H9 (cell line): ENCODE results near the gene KCNAB1. TPM values are rescaled to one million over a fixed set of nuclear protein-coding genes. Genes with fewer than 3 reads are reported as not detected.

ENCODE experiments used
- DNase-seq: peaks from one replicate; pipeline ENCODE4 v3.0.0-alpha.2; 2017
- H2AFZ ChIP-seq: one replicate; pipeline ENCODE4 v1.6.1; 2013; ENCODE audit warnings: mild to moderate bottlenecking, low read length, control low read depth, moderate library complexity
- H2AK5ac ChIP-seq: 2 replicates; pipeline ENCODE4 v1.6.1; 2013; ENCODE audit warnings: low read length, control low read depth, mixed read lengths; ENCODE audit not compliant: insufficient read length
- H2BK120ac ChIP-seq: one replicate; pipeline ENCODE4 v1.6.1; 2013; ENCODE audit warnings: low read depth, mild to moderate bottlenecking, low read length, control low read depth, inconsistent platforms; ENCODE audit not compliant: poor library complexity, severe bottlenecking
- H2BK12ac ChIP-seq: 2 replicates; pipeline ENCODE4 v1.6.1; 2013; ENCODE audit warnings: low read length, control low read depth, mixed read lengths, low read depth; ENCODE audit not compliant: insufficient read length
- H2BK15ac ChIP-seq: 2 replicates; pipeline ENCODE4 v1.6.1; 2013; ENCODE audit warnings: low read depth, low read length, control low read depth
- H2BK20ac ChIP-seq: one replicate; pipeline ENCODE4 v1.6.1; 2013; ENCODE audit warnings: low read depth, mild to moderate bottlenecking, low read length, control low read depth, inconsistent platforms; ENCODE audit not compliant: poor library complexity, severe bottlenecking
- H2BK5ac ChIP-seq: 2 replicates; pipeline ENCODE4 v1.6.1; 2013; ENCODE audit warnings: low read length, control low read depth, mixed read lengths; ENCODE audit not compliant: insufficient read length
- H3K14ac ChIP-seq: 2 replicates; pipeline ENCODE4 v1.6.1; 2013; ENCODE audit warnings: low read length, control low read depth; ENCODE audit not compliant: insufficient read depth
- H3K18ac ChIP-seq: 2 replicates; pipeline ENCODE4 v1.6.1; 2013; ENCODE audit warnings: low read depth, mild to moderate bottlenecking, mixed read lengths, low read length, control low read depth; ENCODE audit not compliant: insufficient read length
- H3K23ac ChIP-seq: 2 replicates; pipeline ENCODE4 v1.6.1; 2013; ENCODE audit warnings: low read length, control low read depth, mixed read lengths, low read depth; ENCODE audit not compliant: insufficient read length
- H3K23me2 ChIP-seq: 2 replicates; pipeline ENCODE4 v1.6.1; 2013; ENCODE audit warnings: low read depth, mild to moderate bottlenecking, mixed read lengths, low read length, control low read depth; ENCODE audit not compliant: insufficient read length, poor library complexity, severe bottlenecking
- H3K27ac ChIP-seq: 2 replicates; pipeline ENCODE4 v1.5.1; 2013; ENCODE audit warnings: low read length, control low read depth, mixed read lengths, low read depth; ENCODE audit not compliant: insufficient read length
- H3K27me3 ChIP-seq: 2 replicates; pipeline ENCODE4 v1.6.1; 2013; ENCODE audit warnings: low read length, control low read depth, inconsistent platforms; ENCODE audit not compliant: insufficient read depth
- H3K4ac ChIP-seq: 2 replicates; pipeline ENCODE4 v1.6.1; 2013; ENCODE audit warnings: low read depth, mild to moderate bottlenecking, control low read depth, inconsistent platforms, low read length, moderate library complexity
- H3K4me1 ChIP-seq: 2 replicates; pipeline ENCODE4 v1.6.1; 2013; ENCODE audit warnings: low read length, control low read depth, inconsistent platforms; ENCODE audit not compliant: insufficient read depth
- H3K4me2 ChIP-seq: 2 replicates; pipeline ENCODE4 v1.6.1; 2013; ENCODE audit warnings: low read length, control low read depth, mixed read lengths; ENCODE audit not compliant: insufficient read length, insufficient read depth
- H3K56ac ChIP-seq: 2 replicates; pipeline ENCODE4 v1.6.1; 2013; ENCODE audit warnings: low read depth, mild to moderate bottlenecking, mixed read lengths, low read length, control low read depth; ENCODE audit not compliant: insufficient read length
- H3K79me1 ChIP-seq: 2 replicates; pipeline ENCODE4 v1.6.1; 2013; ENCODE audit warnings: low read depth, mild to moderate bottlenecking, moderate library complexity, low read length, control low read depth, inconsistent platforms; ENCODE audit not compliant: insufficient read depth, poor library complexity, severe bottlenecking
- H3K79me2 ChIP-seq: 2 replicates; pipeline ENCODE4 v1.6.1; 2013; ENCODE audit warnings: low read length, control low read depth, inconsistent platforms; ENCODE audit not compliant: insufficient read depth
- H3K9ac ChIP-seq: 2 replicates; pipeline ENCODE4 v1.6.1; 2013; ENCODE audit warnings: low read length, control low read depth, mixed read lengths; ENCODE audit not compliant: insufficient read length; ENCODE audit errors: extremely low read depth
- H3K9me3 ChIP-seq: one replicate; pipeline ENCODE4 v1.6.1; 2013; ENCODE audit warnings: low read depth, low read length, inconsistent platforms; ENCODE audit not compliant: control insufficient read depth
- H3T11ph ChIP-seq: one replicate; pipeline ENCODE4 v1.6.1; 2013; ENCODE audit warnings: mild to moderate bottlenecking, low read length, control low read depth, inconsistent platforms
- H4K20me1 ChIP-seq: one replicate; pipeline ENCODE4 v1.6.1; 2013; ENCODE audit not compliant: control insufficient read depth, insufficient read length, insufficient read depth
- H4K5ac ChIP-seq: 2 replicates; pipeline ENCODE4 v1.6.1; 2013; ENCODE audit warnings: low read depth, mild to moderate bottlenecking, mixed read lengths, low read length, control low read depth; ENCODE audit not compliant: insufficient read length
- H4K8ac ChIP-seq: replicated peaks from 2 replicates; pipeline ENCODE4 v1.6.1; 2013; ENCODE audit warnings: low read length, control low read depth, mixed read lengths, low read depth; ENCODE audit not compliant: insufficient read length
- H4K91ac ChIP-seq: 2 replicates; pipeline ENCODE4 v1.6.1; 2013; ENCODE audit warnings: low read depth, mild to moderate bottlenecking, moderate library complexity, mixed read lengths, low read length, control low read depth; ENCODE audit not compliant: insufficient read length
- H3K27ac Mint-ChIP-seq, 3 experiments: 2 replicates in 2 of 3; 3 replicates in 1 of 3; pipeline ENCODE4 v1.8.0; 2020 to 2021; ENCODE audit warnings: mixed read lengths in 3 of 3, mild to moderate bottlenecking in 1 of 3, moderate library complexity in 1 of 3
- H3K27me3 Mint-ChIP-seq: 2 replicates; pipeline ENCODE4 v1.8.0; 2021; ENCODE audit warnings: low read depth, mild to moderate bottlenecking, moderate library complexity, mixed read lengths
- H3K36me3 Mint-ChIP-seq, 3 experiments: 2 replicates in 2 of 3; 3 replicates in 1 of 3; pipeline ENCODE4 v1.8.0; 2020 to 2021; ENCODE audit warnings: low read depth in 3 of 3, mixed read lengths in 3 of 3; ENCODE audit not compliant: insufficient read depth in 1 of 3
- H3K4me1 Mint-ChIP-seq, 2 experiments: 2 replicates each; pipeline ENCODE4 v1.8.0; 2020; ENCODE audit warnings: mixed read lengths in 2 of 2
- H3K4me3 Mint-ChIP-seq, 2 experiments: 2 replicates in 1 of 2; 3 replicates in 1 of 2; pipeline ENCODE4 v1.8.0; 2020 to 2021; ENCODE audit warnings: mild to moderate bottlenecking in 2 of 2, mixed read lengths in 2 of 2, moderate library complexity in 1 of 2
- H3K9me3 Mint-ChIP-seq, 2 experiments: 2 replicates in 1 of 2; 3 replicates in 1 of 2; pipeline ENCODE4 v1.8.0; 2020; ENCODE audit warnings: mild to moderate bottlenecking in 2 of 2, mixed read lengths in 2 of 2, moderate library complexity in 1 of 2
- CTCF ChIP-seq: fragments of 200-600 bp; sonication (generic); conservative IDR thresholded peaks from 3 replicates; pipeline ENCODE4 v1.8.0; 2021; ENCODE audit warnings: antibody characterized with exemption, mild to moderate bottlenecking
- WGBS: extraction: QIAGEN DNeasy Blood & Tissue Kit; methylation state at CpG from one replicate; pipeline ENCODE4 v1.1.7; 2013; ENCODE audit warnings: missing lambda C conversion rate, low lambda C conversion rate, mixed read lengths; ENCODE audit not compliant: insufficient read length; ENCODE audit errors: extremely low coverage; 5-methylcytosine and 5-hydroxymethylcytosine counted together
- total RNA-seq: library from RNA; stranded (reverse); gene quantifications from 2 replicates; pipeline ENCODE4 v1.2.1, GENCODE V29; 2021

Gene KCNAB1
- total RNA-seq, 1 experiment from 2014 or later = 3.7 TPM

- no peaks in the 10 kb centered on the region for H3K4me1 Mint-ChIP-seq
- no peaks in the 10 kb centered on the region for H3K4me1 ChIP-seq
- no peak overlapping the region for H3K27ac ChIP-seq
- no peak overlapping the region for H3K23ac ChIP-seq
- H4K5ac ChIP-seq = no peak overlapping the region
- no peak overlapping the region for H3K4ac ChIP-seq
- H3K56ac ChIP-seq = no peak overlapping the region
- H3K23me2 ChIP-seq = no peaks in the 10 kb centered on the region
- H3K27ac Mint-ChIP-seq = no peak overlapping the region
- H2BK15ac ChIP-seq = no peak overlapping the region
- H3K27me3 ChIP-seq = no peaks in the 10 kb centered on the region
- H3K14ac ChIP-seq = no peak overlapping the region
- DNase-seq = no peak
- TF ChIP-seq CTCF = no peak
- H3T11ph ChIP-seq = no peak overlapping the region
- no peaks in the 10 kb centered on the region for H3K79me1 ChIP-seq
- no peaks in the 10 kb centered on the region for H3K79me2 ChIP-seq
- H3K9me3 Mint-ChIP-seq = peaks cover 0 to 1% of the 10 kb centered on the region in 2 experiments; a peak in 1 of 5 replicates
- H2BK5ac ChIP-seq = no peak overlapping the region
- H2BK20ac ChIP-seq = no peak overlapping the region
- no peak overlapping the region for H4K8ac ChIP-seq
- no peak overlapping the region for H2AFZ ChIP-seq
- H3K4me2 ChIP-seq = no peak overlapping the region
- no CpG with 5 or more reads among the region's 5 CpGs for WGBS
- no peak overlapping the region for H3K9ac ChIP-seq
- H2BK120ac ChIP-seq = no peak overlapping the region
- no peak overlapping the region for H2AK5ac ChIP-seq
- no peak overlapping the region for H3K4me3 Mint-ChIP-seq
- H3K27me3 Mint-ChIP-seq = no peaks in the 10 kb centered on the region
- H2BK12ac ChIP-seq = no peak overlapping the region
- H4K91ac ChIP-seq = no peak overlapping the region
- H3K18ac ChIP-seq = no peak overlapping the region
- H4K20me1 ChIP-seq = no peaks in the 10 kb centered on the region
- H3K9me3 ChIP-seq = no peaks in the 10 kb centered on the region
- no peaks in the 10 kb centered on the region for H3K36me3 Mint-ChIP-seq
These were observed 466.8 kb downstream of the KCNAB1 start for GRCh38 chr3:156586905-156587759.
